ENCODE data around the gene DCBLD1. TPM values are rescaled to one million over a fixed set of nuclear protein-coding genes. Genes with fewer than 3 reads are reported as not detected.
A peak's percentile ranks its signal among the peaks of the same experiment; 100 is the strongest.

Gene DCBLD1
- total and polyA plus RNA-seq, 2 of the 13 experiments (the other 11 are each of a cell fraction or from before 2014, with no cell fraction given): 23.2 to 41.5 TPM

GRCh38 chr6:117504478-117505144 lies 22.1 kb downstream of the DCBLD1 start (continued):
- TF ChIP-seq ZNF468 (CRISPR knock-in tag; IDR thresholded peaks at IDR 0.05): no peak
- TF ChIP-seq ZBTB8A (CRISPR knock-in tag; IDR thresholded peaks at IDR 0.05; ENCODE audit: borderline replicate concordance, low read depth): no peak
- TF ChIP-seq ZFP36 (IDR thresholded peaks at IDR 0.05; ENCODE audit: borderline replicate concordance, low read depth, low read length, partially characterized antibody): no peak
- no peak for TF ChIP-seq MED1 (CRISPR knock-in tag; IDR thresholded peaks at IDR 0.05)
- no peak for TF ChIP-seq FOSL2 (CRISPR knock-in tag; IDR thresholded peaks at IDR 0.05)
- TF ChIP-seq KLF15 (CRISPR knock-in tag; IDR thresholded peaks at IDR 0.05; ENCODE audit: borderline replicate concordance): no peak
- peak; percentile 93 for TF ChIP-seq ELF3 (CRISPR knock-in tag; IDR thresholded peaks at IDR 0.05)
- 0 out of 2 replicates have a peak, but pooled peaks have one; percentile 29 for TF ChIP-seq ZNF180 (CRISPR knock-in tag; IDR thresholded peaks at IDR 0.05; ENCODE audit: borderline replicate concordance, low read depth)
- no peak for TF ChIP-seq NFAT5 (CRISPR knock-in tag; IDR thresholded peaks at IDR 0.05)
- no peak for TF ChIP-seq ZNF629 (CRISPR knock-in tag; conservative IDR thresholded peaks at IDR 0.05)
- TF ChIP-seq ETV5 (CRISPR knock-in tag; IDR thresholded peaks at IDR 0.05; ENCODE audit: borderline replicate concordance): no peak
- TF ChIP-seq ZNF136 (CRISPR knock-in tag; IDR thresholded peaks at IDR 0.05; ENCODE audit: low read depth): no peak
- TF ChIP-seq MAFG (CRISPR knock-in tag; IDR thresholded peaks at IDR 0.05): no peak
- TF ChIP-seq ZNF232 (CRISPR knock-in tag; IDR thresholded peaks at IDR 0.05; ENCODE audit: borderline replicate concordance): no peak
- TF ChIP-seq SALL1 (CRISPR knock-in tag; IDR thresholded peaks at IDR 0.05): peak; percentile 22; the same call in 1 of the 2 replicates
- no peak for TF ChIP-seq PTBP1 (IDR thresholded peaks at IDR 0.05; ENCODE audit: low read depth, low read length, poor library complexity, severe bottlenecking)
- TF ChIP-seq SOX6 (IDR thresholded peaks at IDR 0.05): no peak
- TF ChIP-seq SOX6 (CRISPR knock-in tag; IDR thresholded peaks at IDR 0.05): peak; percentile 72
- no peak for TF ChIP-seq IRF9 (CRISPR knock-in tag; IDR thresholded peaks at IDR 0.05; ENCODE audit: borderline replicate concordance)
- TF ChIP-seq ZNF18 (CRISPR knock-in tag; IDR thresholded peaks at IDR 0.05; ENCODE audit: insufficient replicate concordance): no peak
- peak; percentile 60; the same call in 1 of the 2 replicates for TF ChIP-seq TCF7 (IDR thresholded peaks at IDR 0.05; ENCODE audit: low read depth)
- TF ChIP-seq CCDC6 (CRISPR knock-in tag; IDR thresholded peaks at IDR 0.05): no peak
- no peak for TF ChIP-seq ZNF709 (CRISPR knock-in tag; IDR thresholded peaks at IDR 0.05)
- no peak for TF ChIP-seq ZNF124 (CRISPR knock-in tag; IDR thresholded peaks at IDR 0.05)
